Measurements from ENCODE around the gene AKT3.
A peak's percentile ranks its signal among the peaks of the same experiment; 100 is the strongest.

The AKT3 gene

GRCh38 chr1:243457363-243457982 lies 392.6 kb downstream of the AKT3 start:
- DNase-seq (ENCODE audit: low read depth): no peak

- DNase-seq (ENCODE audit: low read depth): no peak
These were observed 394.0 kb downstream of the AKT3 start for GRCh38 chr1:243455760-243456651.

GRCh38 chr1:243454328-243454997 lies 395.6 kb downstream of the AKT3 start:
- DNase-seq (ENCODE audit: low read depth): no peak

- DNase-seq (ENCODE audit: low read depth): no peak
These were observed 398.0 kb downstream of the AKT3 start for GRCh38 chr1:243452092-243452491.

- DNase-seq (ENCODE audit: low read depth): no peak
These were observed 400.7 kb downstream of the AKT3 start for GRCh38 chr1:243449373-243449772.

- no peak for DNase-seq (ENCODE audit: low read depth)
These were observed 402.2 kb downstream of the AKT3 start for GRCh38 chr1:243447844-243448243.

GRCh38 chr1:243447347-243447746 lies 402.7 kb downstream of the AKT3 start:
- peak; percentile 50 for DNase-seq (ENCODE audit: low read depth)

GRCh38 chr1:243443557-243443956 lies 406.5 kb downstream of the AKT3 start:
- no peak for DNase-seq (ENCODE audit: low read depth)

GRCh38 chr1:243441601-243442000 lies 408.4 kb downstream of the AKT3 start:
- no peak for DNase-seq (ENCODE audit: low read depth)

- DNase-seq (ENCODE audit: low read depth): no peak
These were observed 409.6 kb downstream of the AKT3 start for GRCh38 chr1:243440406-243440805.

GRCh38 chr1:243438815-243439214 lies 411.2 kb downstream of the AKT3 start:
- DNase-seq (ENCODE audit: low read depth): no peak
